Activated CD4-positive, alpha-beta T cell treated with anti-CD3 and anti-CD28 coated beads, Interleukin-2, amount 50 U/mL, for 24 hours (primary cell): ENCODE measurements around the gene FOXP1.
"Not testable (repeated sequence)": the region's sequence is repeated elsewhere in the genome, so short reads cannot be mapped to it uniquely, and the experiment has no call there.

Experiments
- DNase-seq, 2 donors: peaks; one replicate each; pipeline ENCODE4 v3.0.0-alpha.2; 2020; ENCODE audit warnings: low read depth in 1 of 2, low spot score in 1 of 2

FOXP1 gene

GRCh38 chr3:71454512-71455403 lies 128.8 kb downstream of the FOXP1 start:
- DNase-seq: no peak

GRCh38 chr3:71453822-71454511 lies 129.6 kb downstream of the FOXP1 start:
- no peak for DNase-seq

GRCh38 chr3:71453319-71453718 lies 130.2 kb downstream of the FOXP1 start:
- no peak for DNase-seq

GRCh38 chr3:71451812-71452211 lies 131.7 kb downstream of the FOXP1 start:
- DNase-seq: no peak

GRCh38 chr3:71451060-71451459 lies 132.5 kb downstream of the FOXP1 start:
- no peak for DNase-seq

- no peak for DNase-seq
These were observed 133.4 kb downstream of the FOXP1 start for GRCh38 chr3:71450162-71450561.

- no peak for DNase-seq
These were observed 135.7 kb downstream of the FOXP1 start for GRCh38 chr3:71447803-71448202.

- DNase-seq: no peak
These were observed 136.3 kb downstream of the FOXP1 start for GRCh38 chr3:71447197-71447596.

GRCh38 chr3:71446734-71447133 lies 136.8 kb downstream of the FOXP1 start:
- no peak for DNase-seq

GRCh38 chr3:71446260-71446659 lies 137.3 kb downstream of the FOXP1 start:
- no peak for DNase-seq

- DNase-seq: no peak
These were observed 138.7 kb downstream of the FOXP1 start for GRCh38 chr3:71444861-71445259.

GRCh38 chr3:71444028-71444860 lies 139.3 kb downstream of the FOXP1 start:
- no peak for DNase-seq

GRCh38 chr3:71443332-71443731 lies 140.2 kb downstream of the FOXP1 start:
- no peak for DNase-seq

GRCh38 chr3:71442652-71443042 lies 140.9 kb downstream of the FOXP1 start:
- no peak for DNase-seq

- DNase-seq: no peak
These were observed 141.4 kb downstream of the FOXP1 start for GRCh38 chr3:71441925-71442651.

GRCh38 chr3:71441217-71441924 lies 142.2 kb downstream of the FOXP1 start:
- no peak for DNase-seq

- no peak for DNase-seq
These were observed 144.6 kb downstream of the FOXP1 start for GRCh38 chr3:71438904-71439303.

GRCh38 chr3:71438071-71438685 lies 145.3 kb downstream of the FOXP1 start:
- no peak for DNase-seq

GRCh38 chr3:71436337-71436736 lies 147.2 kb downstream of the FOXP1 start:
- no peak for DNase-seq

GRCh38 chr3:71435836-71436235 lies 147.7 kb downstream of the FOXP1 start:
- DNase-seq: not testable (repeated sequence)
